H9 (cell line): Measurements from ENCODE around the gene ASPA. TPM values are rescaled to one million over a fixed set of nuclear protein-coding genes. Genes with fewer than 3 reads are reported as not detected.

ENCODE experiments used
- DNase-seq: peaks from one replicate; pipeline ENCODE4 v3.0.0-alpha.2; 2017
- H2AFZ ChIP-seq: one replicate; pipeline ENCODE4 v1.6.1; 2013; ENCODE audit warnings: mild to moderate bottlenecking, low read length, control low read depth, moderate library complexity
- H2AK5ac ChIP-seq: 2 replicates; pipeline ENCODE4 v1.6.1; 2013; ENCODE audit warnings: low read length, control low read depth, mixed read lengths; ENCODE audit not compliant: insufficient read length
- H2BK120ac ChIP-seq: one replicate; pipeline ENCODE4 v1.6.1; 2013; ENCODE audit warnings: low read depth, mild to moderate bottlenecking, low read length, control low read depth, inconsistent platforms; ENCODE audit not compliant: poor library complexity, severe bottlenecking
- H2BK12ac ChIP-seq: 2 replicates; pipeline ENCODE4 v1.6.1; 2013; ENCODE audit warnings: low read length, control low read depth, mixed read lengths, low read depth; ENCODE audit not compliant: insufficient read length
- H2BK15ac ChIP-seq: 2 replicates; pipeline ENCODE4 v1.6.1; 2013; ENCODE audit warnings: low read depth, low read length, control low read depth
- H2BK20ac ChIP-seq: one replicate; pipeline ENCODE4 v1.6.1; 2013; ENCODE audit warnings: low read depth, mild to moderate bottlenecking, low read length, control low read depth, inconsistent platforms; ENCODE audit not compliant: poor library complexity, severe bottlenecking
- H2BK5ac ChIP-seq: 2 replicates; pipeline ENCODE4 v1.6.1; 2013; ENCODE audit warnings: low read length, control low read depth, mixed read lengths; ENCODE audit not compliant: insufficient read length
- H3K14ac ChIP-seq: 2 replicates; pipeline ENCODE4 v1.6.1; 2013; ENCODE audit warnings: low read length, control low read depth; ENCODE audit not compliant: insufficient read depth
- H3K18ac ChIP-seq: 2 replicates; pipeline ENCODE4 v1.6.1; 2013; ENCODE audit warnings: low read depth, mild to moderate bottlenecking, mixed read lengths, low read length, control low read depth; ENCODE audit not compliant: insufficient read length
- H3K23ac ChIP-seq: 2 replicates; pipeline ENCODE4 v1.6.1; 2013; ENCODE audit warnings: low read length, control low read depth, mixed read lengths, low read depth; ENCODE audit not compliant: insufficient read length
- H3K23me2 ChIP-seq: 2 replicates; pipeline ENCODE4 v1.6.1; 2013; ENCODE audit warnings: low read depth, mild to moderate bottlenecking, mixed read lengths, low read length, control low read depth; ENCODE audit not compliant: insufficient read length, poor library complexity, severe bottlenecking
- H3K27ac ChIP-seq: 2 replicates; pipeline ENCODE4 v1.5.1; 2013; ENCODE audit warnings: low read length, control low read depth, mixed read lengths, low read depth; ENCODE audit not compliant: insufficient read length
- H3K27me3 ChIP-seq: 2 replicates; pipeline ENCODE4 v1.6.1; 2013; ENCODE audit warnings: low read length, control low read depth, inconsistent platforms; ENCODE audit not compliant: insufficient read depth
- H3K4ac ChIP-seq: 2 replicates; pipeline ENCODE4 v1.6.1; 2013; ENCODE audit warnings: low read depth, mild to moderate bottlenecking, control low read depth, inconsistent platforms, low read length, moderate library complexity
- H3K4me1 ChIP-seq: 2 replicates; pipeline ENCODE4 v1.6.1; 2013; ENCODE audit warnings: low read length, control low read depth, inconsistent platforms; ENCODE audit not compliant: insufficient read depth
- H3K4me2 ChIP-seq: 2 replicates; pipeline ENCODE4 v1.6.1; 2013; ENCODE audit warnings: low read length, control low read depth, mixed read lengths; ENCODE audit not compliant: insufficient read length, insufficient read depth
- H3K56ac ChIP-seq: 2 replicates; pipeline ENCODE4 v1.6.1; 2013; ENCODE audit warnings: low read depth, mild to moderate bottlenecking, mixed read lengths, low read length, control low read depth; ENCODE audit not compliant: insufficient read length
- H3K79me1 ChIP-seq: 2 replicates; pipeline ENCODE4 v1.6.1; 2013; ENCODE audit warnings: low read depth, mild to moderate bottlenecking, moderate library complexity, low read length, control low read depth, inconsistent platforms; ENCODE audit not compliant: insufficient read depth, poor library complexity, severe bottlenecking
- H3K79me2 ChIP-seq: 2 replicates; pipeline ENCODE4 v1.6.1; 2013; ENCODE audit warnings: low read length, control low read depth, inconsistent platforms; ENCODE audit not compliant: insufficient read depth
- H3K9ac ChIP-seq: 2 replicates; pipeline ENCODE4 v1.6.1; 2013; ENCODE audit warnings: low read length, control low read depth, mixed read lengths; ENCODE audit not compliant: insufficient read length; ENCODE audit errors: extremely low read depth
- H3K9me3 ChIP-seq: one replicate; pipeline ENCODE4 v1.6.1; 2013; ENCODE audit warnings: low read depth, low read length, inconsistent platforms; ENCODE audit not compliant: control insufficient read depth
- H3T11ph ChIP-seq: one replicate; pipeline ENCODE4 v1.6.1; 2013; ENCODE audit warnings: mild to moderate bottlenecking, low read length, control low read depth, inconsistent platforms
- H4K20me1 ChIP-seq: one replicate; pipeline ENCODE4 v1.6.1; 2013; ENCODE audit not compliant: control insufficient read depth, insufficient read length, insufficient read depth
- H4K5ac ChIP-seq: 2 replicates; pipeline ENCODE4 v1.6.1; 2013; ENCODE audit warnings: low read depth, mild to moderate bottlenecking, mixed read lengths, low read length, control low read depth; ENCODE audit not compliant: insufficient read length
- H4K8ac ChIP-seq: replicated peaks from 2 replicates; pipeline ENCODE4 v1.6.1; 2013; ENCODE audit warnings: low read length, control low read depth, mixed read lengths, low read depth; ENCODE audit not compliant: insufficient read length
- H4K91ac ChIP-seq: 2 replicates; pipeline ENCODE4 v1.6.1; 2013; ENCODE audit warnings: low read depth, mild to moderate bottlenecking, moderate library complexity, mixed read lengths, low read length, control low read depth; ENCODE audit not compliant: insufficient read length
- H3K27ac Mint-ChIP-seq, 3 experiments: 2 replicates in 2 of 3; 3 replicates in 1 of 3; pipeline ENCODE4 v1.8.0; 2020 to 2021; ENCODE audit warnings: mixed read lengths in 3 of 3, mild to moderate bottlenecking in 1 of 3, moderate library complexity in 1 of 3
- H3K27me3 Mint-ChIP-seq: 2 replicates; pipeline ENCODE4 v1.8.0; 2021; ENCODE audit warnings: low read depth, mild to moderate bottlenecking, moderate library complexity, mixed read lengths
- H3K36me3 Mint-ChIP-seq, 3 experiments: 2 replicates in 2 of 3; 3 replicates in 1 of 3; pipeline ENCODE4 v1.8.0; 2020 to 2021; ENCODE audit warnings: low read depth in 3 of 3, mixed read lengths in 3 of 3; ENCODE audit not compliant: insufficient read depth in 1 of 3
- H3K4me1 Mint-ChIP-seq, 2 experiments: 2 replicates each; pipeline ENCODE4 v1.8.0; 2020; ENCODE audit warnings: mixed read lengths in 2 of 2
- H3K4me3 Mint-ChIP-seq, 2 experiments: 2 replicates in 1 of 2; 3 replicates in 1 of 2; pipeline ENCODE4 v1.8.0; 2020 to 2021; ENCODE audit warnings: mild to moderate bottlenecking in 2 of 2, mixed read lengths in 2 of 2, moderate library complexity in 1 of 2
- H3K9me3 Mint-ChIP-seq, 2 experiments: 2 replicates in 1 of 2; 3 replicates in 1 of 2; pipeline ENCODE4 v1.8.0; 2020; ENCODE audit warnings: mild to moderate bottlenecking in 2 of 2, mixed read lengths in 2 of 2, moderate library complexity in 1 of 2
- CTCF ChIP-seq: fragments of 200-600 bp; sonication (generic); conservative IDR thresholded peaks from 3 replicates; pipeline ENCODE4 v1.8.0; 2021; ENCODE audit warnings: antibody characterized with exemption, mild to moderate bottlenecking
- WGBS: extraction: QIAGEN DNeasy Blood & Tissue Kit; methylation state at CpG from one replicate; pipeline ENCODE4 v1.1.7; 2013; ENCODE audit warnings: missing lambda C conversion rate, low lambda C conversion rate, mixed read lengths; ENCODE audit not compliant: insufficient read length; ENCODE audit errors: extremely low coverage; 5-methylcytosine and 5-hydroxymethylcytosine counted together
- total RNA-seq: library from RNA; stranded (reverse); gene quantifications from 2 replicates; pipeline ENCODE4 v1.2.1, GENCODE V29; 2021

Gene ASPA
- total RNA-seq, 1 experiment from 2014 or later = not detected

- H2BK5ac ChIP-seq = no peak overlapping the region
- no peaks in the 10 kb centered on the region for H3K36me3 Mint-ChIP-seq
- peaks cover 39 to 47% of the 10 kb centered on the region in 2 experiments for H3K4me1 Mint-ChIP-seq
- TF ChIP-seq CTCF = no peak
- H4K5ac ChIP-seq = no peak overlapping the region
- no peak overlapping the region for H3K27ac Mint-ChIP-seq
- H3K79me1 ChIP-seq = no peaks in the 10 kb centered on the region
- H3K27me3 ChIP-seq = no peaks in the 10 kb centered on the region
- no peak overlapping the region for H3K27ac ChIP-seq
- no peaks in the 10 kb centered on the region for H3K9me3 Mint-ChIP-seq
- H2AFZ ChIP-seq = no peak overlapping the region
- no peak overlapping the region for H3T11ph ChIP-seq
- H2AK5ac ChIP-seq = no peak overlapping the region
- H3K79me2 ChIP-seq = no peaks in the 10 kb centered on the region
- H3K23me2 ChIP-seq = no peaks in the 10 kb centered on the region
- H3K4ac ChIP-seq = no peak overlapping the region
- H4K91ac ChIP-seq = no peak overlapping the region
- H3K4me3 Mint-ChIP-seq = no peak overlapping the region
- no peaks in the 10 kb centered on the region for H4K20me1 ChIP-seq
- H3K18ac ChIP-seq = no peak overlapping the region
- no peak overlapping the region for H3K14ac ChIP-seq
- no peak overlapping the region for H2BK12ac ChIP-seq
- no peak overlapping the region for H4K8ac ChIP-seq
- H3K9me3 ChIP-seq = no peaks in the 10 kb centered on the region
- no peaks in the 10 kb centered on the region for H3K27me3 Mint-ChIP-seq
- H3K9ac ChIP-seq = no peak overlapping the region
- no peak overlapping the region for H2BK20ac ChIP-seq
- no CpG with 5 or more reads among the region's 3 CpGs for WGBS
- H3K23ac ChIP-seq = no peak overlapping the region
- no peak overlapping the region for H3K4me2 ChIP-seq
- no peak overlapping the region for H2BK15ac ChIP-seq
- H2BK120ac ChIP-seq = no peak overlapping the region
- no peak overlapping the region for H3K56ac ChIP-seq
- DNase-seq = no peak
- H3K4me1 ChIP-seq = peaks cover 5% of the 10 kb centered on the region; the same call in 1 of the 2 replicates
Measured at GRCh38 chr17:3479988-3480387, 4.2 kb downstream of the ASPA start.
